CD4-positive, alpha-beta T cell treated with Interleukin-15 for 1 hour (primary cell): ENCODE measurements around the gene TYMP.
"Not testable (repeated sequence)": the region's sequence is repeated elsewhere in the genome, so short reads cannot be mapped to it uniquely, and the experiment has no call there.

Source experiments
- DNase-seq: peaks from one replicate; pipeline ENCODE4 v3.0.0-alpha.2; 2020

Gene TYMP

GRCh38 chr22:50523806-50524675, 5.8 kb downstream of the TYMP start:
- no peak for DNase-seq

GRCh38 chr22:50523458-50523805, 6.4 kb downstream of the TYMP start:
- DNase-seq = no peak

- DNase-seq = no peak
These were observed 6.9 kb downstream of the TYMP start for GRCh38 chr22:50522806-50523438.

- DNase-seq = no peak
These were observed 7.5 kb downstream of the TYMP start for GRCh38 chr22:50522208-50522805.

GRCh38 chr22:50521710-50522109, 8.1 kb downstream of the TYMP start:
- DNase-seq = no peak

- DNase-seq = no peak
These were observed 8.9 kb downstream of the TYMP start for GRCh38 chr22:50520826-50521453.

GRCh38 chr22:50520184-50520583, 9.6 kb downstream of the TYMP start:
- DNase-seq = not testable (repeated sequence)

- no peak for DNase-seq
These were observed 10.7 kb downstream of the TYMP start for GRCh38 chr22:50519151-50519550.

- no peak for DNase-seq
These were observed 11.2 kb downstream of the TYMP start for GRCh38 chr22:50518606-50519005.

GRCh38 chr22:50517495-50518260, 12.1 kb downstream of the TYMP start:
- DNase-seq = no peak

GRCh38 chr22:50516891-50517290, 12.9 kb downstream of the TYMP start:
- DNase-seq = no peak

GRCh38 chr22:50516068-50516467, 13.7 kb downstream of the TYMP start:
- no peak for DNase-seq

GRCh38 chr22:50513175-50513574, 16.6 kb downstream of the TYMP start:
- DNase-seq = no peak

- no peak for DNase-seq
These were observed 20.9 kb downstream of the TYMP start for GRCh38 chr22:50508897-50509296.

GRCh38 chr22:50507991-50508884, 21.6 kb downstream of the TYMP start, which contains the start of gene NCAPH2:
NCAPH2 (plus strand) TSS chr22:50508224; CDS start chr22:50508338, 114 bp downstream.
- peak; percentile 97 for DNase-seq

GRCh38 chr22:50507421-50507990, 22.3 kb downstream of the TYMP start, which contains the start of gene LMF2:
LMF2 (minus strand) TSS chr22:50507702; CDS start chr22:50507675, 27 bp downstream.
- DNase-seq = peak; percentile 93

GRCh38 chr22:50506611-50507420, 23.0 kb downstream of the TYMP start:
- no peak for DNase-seq

GRCh38 chr22:50505776-50506610, 23.8 kb downstream of the TYMP start:
- no peak for DNase-seq

- no peak for DNase-seq
These were observed 24.5 kb downstream of the TYMP start for GRCh38 chr22:50505276-50505775.
